Measurements from ENCODE around the gene RPRD1B. TPM values are rescaled to one million over a fixed set of nuclear protein-coding genes. Genes with fewer than 3 reads are reported as not detected.
A peak's percentile ranks its signal among the peaks of the same experiment; 100 is the strongest.

The RPRD1B gene, protein sequence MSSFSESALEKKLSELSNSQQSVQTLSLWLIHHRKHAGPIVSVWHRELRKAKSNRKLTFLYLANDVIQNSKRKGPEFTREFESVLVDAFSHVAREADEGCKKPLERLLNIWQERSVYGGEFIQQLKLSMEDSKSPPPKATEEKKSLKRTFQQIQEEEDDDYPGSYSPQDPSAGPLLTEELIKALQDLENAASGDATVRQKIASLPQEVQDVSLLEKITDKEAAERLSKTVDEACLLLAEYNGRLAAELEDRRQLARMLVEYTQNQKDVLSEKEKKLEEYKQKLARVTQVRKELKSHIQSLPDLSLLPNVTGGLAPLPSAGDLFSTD
- 1 to 10 TPM; 2.0 to 4.3 (median 2.1) TPM for polyA plus RNA-seq

DNA sequence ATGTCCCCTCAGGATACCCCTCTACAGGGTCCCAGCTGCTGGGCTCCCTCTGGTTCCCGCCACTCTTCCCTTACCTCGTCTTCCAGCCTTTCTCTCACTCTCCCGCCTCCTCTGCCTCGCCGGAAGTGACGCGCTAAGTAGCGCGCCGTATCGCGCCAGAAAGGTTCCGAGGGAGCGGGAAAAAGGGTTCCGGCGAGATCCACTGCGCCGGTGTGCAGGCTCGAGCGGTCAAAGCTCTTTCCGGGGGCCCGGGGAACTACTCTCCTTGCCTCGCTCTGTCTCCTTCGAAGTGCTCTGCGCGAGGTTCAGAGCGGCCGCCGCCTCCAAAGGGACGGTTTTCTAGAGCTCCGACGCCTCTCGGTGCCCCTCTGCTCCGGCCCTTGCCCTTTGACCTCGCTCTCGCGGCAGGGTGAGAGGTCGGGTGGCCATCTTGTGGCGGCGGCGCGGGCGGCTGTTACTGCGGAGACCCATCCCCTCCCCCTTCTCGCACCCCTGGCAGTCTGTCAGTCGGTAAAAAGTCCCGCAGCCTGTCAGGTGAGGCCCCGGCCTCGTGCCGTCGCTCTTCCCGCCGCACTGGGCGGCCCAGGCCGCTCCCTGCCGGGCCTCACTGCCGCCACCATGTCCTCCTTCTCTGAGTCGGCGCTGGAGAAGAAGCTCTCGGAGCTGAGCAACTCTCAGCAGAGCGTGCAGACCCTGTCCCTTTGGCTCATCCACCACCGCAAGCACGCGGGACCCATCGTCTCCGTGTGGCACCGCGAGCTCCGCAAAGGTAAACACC is at the start of gene RPRD1B, which contains the start of gene TTI1:
Gene RPRD1B (plus strand): TSS at position 417 of the 778 bp plus-strand sequence. CDS start 202 bp downstream, at position 619.
Gene TTI1 (minus strand): TSS at position 127 of the 778 bp plus-strand sequence. CDS start 19,640 bp downstream, outside the sequence.
- Mint-ChIP-seq H3K9me3 (no peaks in the 10 kb centered on the region), H3K27ac (peak within 1 kb of the TSS; percentile 98 to 100 (median 98)), H3K27me3 (ENCODE audit: low read depth in 3 of 3) (peaks cover 0 to 10% (median 7%) of the 10 kb centered on the region in 3 donors), H3K36me3 (peaks cover 0 to 5% (median 0%) of the 10 kb centered on the region in 3 donors), H3K4me3 (peak within 1 kb of the TSS; percentile 89 to 98 (median 97)), H3K4me1 (peaks cover 66 to 79% of the 10 kb centered on the region in 2 donors)
- DNase-seq = peak; percentile 91 to 92 (median 91)

DNA sequence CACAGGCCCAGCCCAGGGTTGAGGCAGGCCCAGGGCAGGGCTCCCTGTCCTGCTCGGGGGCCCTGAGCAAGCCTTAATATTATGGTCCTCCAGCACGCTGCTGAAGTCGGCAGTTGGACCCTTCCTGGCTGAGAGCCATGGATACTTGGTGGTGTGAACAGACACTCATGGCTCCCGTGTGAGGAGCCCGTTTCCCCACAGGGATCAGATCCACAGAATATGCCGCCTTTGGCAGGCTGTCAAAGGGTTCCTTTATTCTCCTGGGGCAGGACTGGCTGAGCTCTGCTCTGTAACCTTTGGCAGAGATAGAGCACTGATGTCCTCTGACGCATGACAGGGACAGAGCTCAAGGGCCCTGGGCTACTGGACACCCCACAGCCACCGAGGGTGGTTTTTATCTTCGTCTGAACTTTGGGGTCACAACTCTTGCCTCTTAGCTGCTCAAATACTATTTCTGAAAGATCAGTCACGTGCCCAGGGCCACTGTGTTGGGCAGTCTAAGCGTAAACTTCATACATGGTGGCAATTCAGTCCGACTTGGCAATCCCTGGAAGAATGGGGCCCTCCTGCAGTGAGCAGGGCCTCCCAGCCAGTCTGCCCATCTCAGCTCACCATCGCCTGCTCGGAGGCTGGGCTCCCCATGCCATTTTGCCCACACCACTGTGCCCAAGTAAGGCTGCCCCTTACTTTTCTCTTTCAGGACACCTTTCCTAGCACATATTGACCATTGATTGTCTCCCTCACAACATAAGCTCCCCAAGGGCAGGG is 49.3 kb upstream of the RPRD1B start:
- H3K36me3 Mint-ChIP-seq = peaks cover 29 to 43% (median 41%) of the 10 kb centered on the region in 3 donors
- peak overlapping the region in 4 of 6 donors; percentile 2 to 73 (median 18) for H3K27ac Mint-ChIP-seq
- no peaks in the 10 kb centered on the region for H3K9me3 Mint-ChIP-seq
- DNase-seq = no peak
- peaks cover 4 to 6% of the 10 kb centered on the region in 2 donors for H3K4me1 Mint-ChIP-seq
- peaks cover 0 to 3% (median 0%) of the 10 kb centered on the region in 3 donors for H3K27me3 Mint-ChIP-seq (ENCODE audit: low read depth in 3 of 3)
- no peak overlapping the region for H3K4me3 Mint-ChIP-seq

DNA sequence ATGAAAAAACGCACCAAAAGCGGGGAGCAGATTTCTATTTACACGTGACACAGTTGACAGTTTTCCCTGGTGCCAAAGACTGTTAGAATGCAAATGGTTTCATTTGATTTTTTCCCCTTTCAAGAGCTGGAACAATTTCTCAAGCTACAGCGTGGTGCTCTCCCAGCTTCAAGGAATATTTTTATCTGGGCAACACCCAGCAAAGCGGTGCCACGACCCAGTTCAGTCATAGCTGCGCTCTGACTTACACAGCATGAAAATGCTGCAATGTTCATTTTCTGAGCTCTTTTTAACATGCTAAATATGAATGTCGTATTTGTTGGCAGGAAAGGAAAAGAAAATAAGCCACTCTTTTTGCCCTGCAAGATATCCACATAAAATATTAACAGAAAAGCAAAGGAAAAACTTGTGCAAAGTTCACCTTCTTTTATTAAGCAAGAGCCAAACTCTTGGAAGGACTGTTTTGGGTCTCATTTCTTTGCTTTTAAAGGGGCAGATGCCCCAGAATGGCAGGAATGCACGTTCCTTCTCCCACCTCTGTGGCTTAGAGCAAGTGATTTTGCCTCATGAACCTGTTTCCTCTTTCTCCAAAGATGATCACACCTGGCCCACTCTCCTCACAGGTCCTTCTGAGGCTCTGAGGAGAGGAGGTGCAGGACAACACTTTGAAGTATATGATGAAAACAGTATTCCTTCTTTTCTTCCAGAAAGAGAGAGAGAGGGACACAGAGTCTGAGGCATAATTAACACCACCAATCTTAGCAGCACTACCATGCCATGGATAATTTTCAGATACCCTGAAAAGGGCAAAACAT is 47.3 kb upstream of the RPRD1B start:
- H3K9me3 Mint-ChIP-seq = no peaks in the 10 kb centered on the region

DNA sequence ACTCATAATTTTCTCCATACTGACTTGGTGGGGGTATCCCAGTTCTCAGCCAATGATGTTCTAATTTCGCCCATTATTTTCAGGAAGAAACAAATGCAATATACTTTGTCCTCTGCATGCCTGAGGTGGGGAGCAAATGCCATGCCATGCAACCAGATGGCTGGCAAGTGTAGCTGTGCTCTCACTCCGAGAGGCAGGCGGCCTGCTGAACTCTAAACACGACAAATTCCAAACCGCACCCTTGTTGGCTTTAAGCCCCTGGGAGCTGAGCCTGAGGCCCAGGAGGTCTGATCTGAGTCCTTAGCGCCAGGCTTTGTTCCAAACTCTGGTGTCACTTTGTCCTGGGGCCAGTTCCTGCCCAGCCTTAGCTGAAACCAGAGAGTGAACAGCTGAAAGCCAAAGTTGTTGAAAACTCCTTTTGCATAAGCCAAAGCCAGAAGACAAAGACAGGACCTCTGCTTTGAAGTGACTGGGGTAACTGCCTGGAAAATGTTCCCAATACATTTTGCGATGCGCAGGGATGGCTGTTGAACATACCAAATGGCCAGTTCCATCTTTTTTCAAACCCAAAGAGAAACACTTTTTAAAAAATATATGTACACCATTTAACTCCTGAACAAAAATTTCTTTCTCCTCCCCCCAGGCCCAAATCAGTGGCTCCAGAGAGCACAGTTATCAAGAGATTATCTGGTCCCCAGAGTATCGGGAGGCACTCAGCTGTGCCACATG is 46.5 kb upstream of the RPRD1B start:
- peaks cover 30 to 34% of the 10 kb centered on the region in 2 donors for H3K4me1 Mint-ChIP-seq
- peak overlapping the region in 2 of 6 donors; percentile 35 to 74 for H3K27ac Mint-ChIP-seq
- H3K4me3 Mint-ChIP-seq = no peak overlapping the region
- H3K9me3 Mint-ChIP-seq = no peaks in the 10 kb centered on the region
- peaks cover 3 to 9% (median 5%) of the 10 kb centered on the region in 3 donors for H3K27me3 Mint-ChIP-seq (ENCODE audit: low read depth in 3 of 3)
- no peak for DNase-seq
- peaks cover 22 to 34% (median 29%) of the 10 kb centered on the region in 3 donors for H3K36me3 Mint-ChIP-seq

More for the DNA sequence above, 47.3 kb upstream of the RPRD1B start:
- DNase-seq = no peak
- Mint-ChIP-seq H3K27ac (peak overlapping the region in 1 of 6 donors; percentile 35), H3K4me3 (no peak overlapping the region), H3K36me3 (peaks cover 29 to 38% (median 35%) of the 10 kb centered on the region in 3 donors), H3K27me3 (ENCODE audit: low read depth in 3 of 3) (peaks cover 2 to 9% (median 5%) of the 10 kb centered on the region in 3 donors), H3K4me1 (peaks cover 24 to 27% of the 10 kb centered on the region in 2 donors)

DNA sequence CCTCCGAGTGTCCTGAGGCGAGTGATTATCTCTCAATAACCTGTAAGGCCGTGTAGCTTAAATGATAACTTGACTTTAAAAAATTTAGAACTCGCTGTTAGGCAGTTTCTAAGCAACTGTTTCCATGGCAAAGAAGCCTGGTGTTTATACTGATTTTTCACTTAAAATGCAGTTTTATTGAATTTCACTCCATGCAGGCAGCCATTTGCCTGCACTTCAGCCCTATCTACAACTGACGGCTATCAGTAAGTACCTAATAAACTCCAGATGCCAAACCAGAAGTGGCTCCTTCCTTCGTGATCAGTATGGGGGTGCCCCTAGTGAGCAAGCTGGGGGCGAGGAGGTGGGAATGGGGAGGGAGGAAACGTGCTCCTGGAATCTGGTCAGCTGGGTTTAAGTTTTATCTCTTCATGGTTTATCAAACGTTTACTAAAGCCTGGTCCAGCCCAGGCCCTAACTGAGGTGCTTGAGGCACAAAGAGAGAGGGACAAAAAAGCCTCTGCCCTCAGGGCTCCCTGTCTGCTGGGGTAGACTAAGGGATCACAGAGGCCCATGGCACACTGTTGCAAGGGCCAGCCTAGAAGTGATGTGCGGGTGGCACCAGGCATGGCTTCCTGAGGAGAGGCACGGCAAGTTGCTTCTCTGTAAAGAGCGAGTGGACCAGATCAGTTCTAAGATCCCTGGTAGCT is 45.8 kb upstream of the RPRD1B start:
- Mint-ChIP-seq H3K36me3 (peaks cover 17 to 29% (median 23%) of the 10 kb centered on the region in 3 donors), H3K27ac (peak overlapping the region in 3 of 6 donors; percentile 32 to 98 (median 74)), H3K9me3 (no peaks in the 10 kb centered on the region), H3K27me3 (ENCODE audit: low read depth in 3 of 3) (peaks cover 3 to 6% (median 5%) of the 10 kb centered on the region in 3 donors), H3K4me1 (peaks cover 36% of the 10 kb centered on the region in 2 donors), H3K4me3 (no peak overlapping the region)
- no peak for DNase-seq

DNA sequence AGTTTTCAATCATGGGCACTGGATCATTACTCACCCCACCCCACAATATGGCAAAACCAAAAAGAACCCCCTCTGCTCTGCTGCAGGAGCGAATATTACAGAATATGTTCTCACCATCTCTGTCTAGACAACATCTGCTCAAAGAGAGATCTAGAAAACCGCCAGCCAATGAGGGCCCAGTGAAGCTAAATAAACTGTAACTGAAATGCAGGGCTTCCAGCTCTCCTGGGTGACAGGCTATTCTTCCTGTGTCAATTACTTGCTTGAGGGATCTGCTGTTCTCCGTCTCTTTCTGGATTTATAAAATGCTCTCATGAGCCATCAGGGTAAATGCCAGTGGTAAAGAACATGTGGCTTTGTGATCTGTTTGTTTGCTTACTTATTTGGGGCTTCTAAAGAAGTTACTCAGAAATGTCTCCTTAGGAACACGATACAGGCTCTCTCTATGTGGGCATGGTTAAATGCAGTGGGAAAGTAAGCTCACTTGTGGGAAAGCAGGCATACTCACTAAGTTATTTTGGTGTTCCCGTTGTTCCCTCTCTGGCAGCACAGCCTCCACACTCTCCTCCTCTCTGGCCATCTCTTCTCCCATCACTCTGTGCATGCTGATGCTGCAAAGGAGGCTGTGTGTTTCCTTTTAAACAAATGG is 45.1 kb upstream of the RPRD1B start:
- Mint-ChIP-seq H3K27ac (peak overlapping the region; percentile 32 to 98 (median 86)), H3K36me3 (peaks cover 14 to 27% (median 17%) of the 10 kb centered on the region in 3 donors), H3K4me1 (peaks cover 41 to 42% of the 10 kb centered on the region in 2 donors), H3K9me3 (no peaks in the 10 kb centered on the region), H3K27me3 (ENCODE audit: low read depth in 3 of 3) (peaks cover 3 to 8% (median 6%) of the 10 kb centered on the region in 3 donors), H3K4me3 (no peak overlapping the region)
- no peak for DNase-seq

DNA sequence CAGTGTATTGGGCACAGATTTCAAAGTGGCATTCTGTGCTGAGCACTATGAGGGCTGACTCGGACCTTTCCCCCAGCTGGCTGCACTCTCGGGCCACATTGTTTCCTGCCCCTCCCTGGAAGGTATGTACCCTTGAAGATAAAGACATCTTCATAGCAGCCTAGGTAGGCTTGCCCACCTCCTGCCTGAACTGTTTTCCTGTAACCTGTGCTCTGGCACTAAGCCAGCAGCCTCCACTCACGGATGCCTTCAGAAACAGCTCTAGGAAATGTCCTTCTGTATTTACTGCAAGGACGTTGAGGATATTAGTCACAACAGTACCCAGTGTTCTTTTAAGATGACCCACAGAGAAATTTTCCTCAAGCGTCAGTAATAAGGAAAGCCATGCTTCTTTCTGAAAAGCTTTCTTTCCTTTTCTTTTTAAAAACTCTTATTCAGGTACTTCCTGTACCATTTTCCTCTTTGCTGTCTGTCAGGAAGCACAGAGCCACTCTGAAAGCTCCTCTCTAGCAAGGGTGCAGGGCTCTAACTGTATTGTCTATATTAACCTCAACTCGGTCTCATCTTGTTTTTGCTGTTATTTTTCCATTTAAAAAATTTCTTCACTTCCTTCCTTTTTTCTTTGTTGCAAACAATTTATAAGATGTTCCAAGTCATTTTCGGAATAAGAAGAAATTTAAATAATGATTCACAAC is 43.8 kb upstream of the RPRD1B start:
- peak overlapping the region; percentile 84 to 98 (median 90) for H3K27ac Mint-ChIP-seq
- peak in 2 of 3 donors; percentile 21 to 25 for DNase-seq
- peaks cover 41 to 42% of the 10 kb centered on the region in 2 donors for H3K4me1 Mint-ChIP-seq
- no peaks in the 10 kb centered on the region for H3K9me3 Mint-ChIP-seq
- H3K36me3 Mint-ChIP-seq = peaks cover 13 to 26% (median 16%) of the 10 kb centered on the region in 3 donors
- peak overlapping the region; percentile 60 to 78 (median 73) for H3K4me3 Mint-ChIP-seq
- H3K27me3 Mint-ChIP-seq (ENCODE audit: low read depth in 3 of 3) = peaks cover 3 to 8% (median 6%) of the 10 kb centered on the region in 3 donors

DNA sequence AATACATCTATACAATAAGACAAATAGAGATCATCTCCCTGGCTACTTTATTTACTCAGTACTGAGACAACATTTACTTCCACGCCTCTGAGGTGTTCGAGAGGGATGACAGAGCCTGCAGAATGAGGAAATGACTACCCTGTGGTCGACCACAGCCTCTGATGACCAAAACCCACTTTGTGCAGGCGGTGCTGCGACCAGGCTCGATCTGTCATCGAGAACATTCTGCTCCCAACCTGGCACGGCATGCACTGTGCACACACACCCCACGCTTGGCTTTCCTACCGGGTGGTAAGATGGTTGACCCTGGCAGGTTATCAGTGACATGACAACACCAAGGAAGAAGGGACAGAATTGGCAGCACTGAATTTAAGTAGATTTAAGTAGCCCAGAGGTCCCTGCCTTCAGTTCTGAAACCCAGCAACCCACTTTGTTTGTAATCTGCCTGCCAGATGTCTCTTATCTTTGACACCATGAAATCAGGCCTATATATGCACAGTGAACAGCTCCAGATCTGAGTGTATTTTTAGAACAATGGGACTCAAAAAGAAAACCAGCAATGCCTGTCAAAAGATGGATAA is 42.9 kb upstream of the RPRD1B start:
- peaks cover 15 to 29% (median 22%) of the 10 kb centered on the region in 3 donors for H3K36me3 Mint-ChIP-seq
- peaks cover 41 to 42% of the 10 kb centered on the region in 2 donors for H3K4me1 Mint-ChIP-seq
- no peaks in the 10 kb centered on the region for H3K9me3 Mint-ChIP-seq
- H3K4me3 Mint-ChIP-seq = peak overlapping the region; percentile 60 to 78 (median 73)
- peaks cover 3 to 8% (median 6%) of the 10 kb centered on the region in 3 donors for H3K27me3 Mint-ChIP-seq (ENCODE audit: low read depth in 3 of 3)
- DNase-seq = peak; percentile 82 to 88 (median 86)
- peak overlapping the region; percentile 84 to 98 (median 90) for H3K27ac Mint-ChIP-seq

DNA sequence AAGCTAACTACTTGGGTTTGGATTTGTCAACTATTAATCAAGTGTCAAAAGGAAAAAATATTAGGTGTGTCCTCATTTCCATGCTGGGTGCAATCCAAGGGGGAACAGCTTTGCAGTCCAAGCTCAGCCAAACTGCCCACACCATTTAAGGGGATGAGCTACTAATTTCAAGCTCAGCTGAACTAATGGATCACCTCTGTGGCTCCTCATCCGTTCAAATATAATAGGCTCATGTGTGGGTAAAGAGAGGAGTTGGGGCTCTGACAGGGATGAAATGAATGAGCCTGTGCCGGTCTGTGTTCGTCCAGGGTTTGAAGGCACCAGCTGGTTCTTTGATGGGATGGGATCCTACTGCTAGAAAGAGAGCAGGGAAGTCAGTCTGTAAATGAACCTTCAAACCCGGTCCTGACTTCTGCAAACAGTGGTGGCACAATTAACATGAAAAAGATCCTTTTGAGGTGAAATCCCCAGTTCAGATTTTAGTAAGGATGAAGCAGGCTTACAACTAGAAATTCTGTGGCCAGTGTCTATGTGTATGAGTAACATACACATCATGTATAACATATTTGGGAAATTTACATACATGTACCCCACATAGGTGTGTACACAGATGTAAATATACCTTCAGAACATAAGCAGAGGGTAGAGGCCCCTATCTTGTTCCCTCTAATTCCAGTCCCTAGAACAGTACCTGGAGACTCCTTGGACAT is 42.2 kb upstream of the RPRD1B start:
- H3K4me3 Mint-ChIP-seq = peak overlapping the region; percentile 60 to 78 (median 73)
- peaks cover 19 to 29% (median 26%) of the 10 kb centered on the region in 3 donors for H3K36me3 Mint-ChIP-seq
- no peak for DNase-seq
- H3K27me3 Mint-ChIP-seq (ENCODE audit: low read depth in 3 of 3) = peaks cover 3 to 8% (median 6%) of the 10 kb centered on the region in 3 donors
- H3K27ac Mint-ChIP-seq = peak overlapping the region; percentile 84 to 98 (median 90)
- peaks cover 41 to 42% of the 10 kb centered on the region in 2 donors for H3K4me1 Mint-ChIP-seq
- H3K9me3 Mint-ChIP-seq = no peaks in the 10 kb centered on the region

DNA sequence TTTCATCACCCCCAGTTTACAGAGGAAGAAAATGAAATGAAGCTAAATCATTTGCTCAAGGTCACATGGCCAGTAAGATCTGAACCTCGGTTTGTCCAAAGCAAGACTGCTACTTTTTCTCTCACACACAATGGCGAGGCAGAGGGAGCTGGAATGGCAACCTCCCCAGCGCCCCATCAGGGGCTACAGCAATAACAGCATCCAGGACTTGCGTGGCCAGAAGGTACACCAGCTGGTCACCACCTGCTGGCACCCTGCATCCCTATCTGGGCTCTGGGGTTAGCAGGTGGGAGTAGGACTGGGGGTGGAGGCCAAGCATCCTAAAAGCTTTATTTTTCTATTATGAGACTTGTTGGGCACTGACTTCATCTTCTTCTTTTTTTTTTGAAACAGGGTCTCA is 41.6 kb upstream of the RPRD1B start:
- Mint-ChIP-seq H3K27me3 (ENCODE audit: low read depth in 3 of 3) (peaks cover 3 to 8% (median 6%) of the 10 kb centered on the region in 3 donors), H3K4me1 (peaks cover 41 to 42% of the 10 kb centered on the region in 2 donors), H3K27ac (peak overlapping the region; percentile 84 to 98 (median 90)), H3K4me3 (no peak overlapping the region), H3K9me3 (no peaks in the 10 kb centered on the region), H3K36me3 (peaks cover 19 to 28% (median 28%) of the 10 kb centered on the region in 3 donors)
- DNase-seq = no peak

Data from immature natural killer cell (primary cell).